ENCODE results near the gene BTF3.

Gene BTF3

DNA sequence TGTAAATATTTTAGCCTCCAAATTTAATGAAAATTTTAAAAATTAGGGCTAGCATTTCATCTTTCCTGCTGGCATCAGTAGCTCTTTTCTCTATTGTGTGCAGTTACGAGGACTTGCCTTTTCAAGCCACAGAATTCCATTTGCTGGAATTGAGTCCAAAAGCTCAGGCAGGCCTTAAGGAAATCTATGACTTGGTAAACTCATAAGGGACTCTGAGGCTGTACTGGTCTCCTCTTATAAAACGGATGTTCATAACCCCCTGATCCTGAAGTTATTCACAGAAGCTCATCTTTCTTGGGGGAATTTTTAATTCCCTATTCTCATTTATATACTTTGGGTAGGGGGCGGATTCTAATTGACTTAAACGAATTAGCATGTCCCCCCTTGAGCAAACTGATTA lies 43.8 kb downstream of the BTF3 start:
- no peak for ATAC-seq
- TF ChIP-seq BACH2 (CRISPR knock-in tag; IDR thresholded peaks at IDR 0.05; ENCODE audit: borderline replicate concordance) (no peak), RARB (CRISPR knock-in tag; IDR thresholded peaks at IDR 0.05) (no peak), TOX (CRISPR knock-in tag; IDR thresholded peaks at IDR 0.05; ENCODE audit: borderline replicate concordance) (no peak), PPARA (CRISPR knock-in tag; IDR thresholded peaks at IDR 0.05; ENCODE audit: borderline replicate concordance) (no peak), CSDC2 (CRISPR knock-in tag; IDR thresholded peaks at IDR 0.05) (no peak), ZFP3 (CRISPR knock-in tag; IDR thresholded peaks at IDR 0.05) (no peak), ZFP30 (CRISPR knock-in tag; IDR thresholded peaks at IDR 0.05) (no peak), SNAI2 (CRISPR knock-in tag; IDR thresholded peaks at IDR 0.05) (no peak), CSRNP3 (CRISPR knock-in tag; IDR thresholded peaks at IDR 0.05) (no peak), GLIS3 (CRISPR knock-in tag; IDR thresholded peaks at IDR 0.05) (no peak), OSR1 (CRISPR knock-in tag; IDR thresholded peaks at IDR 0.05) (no peak)
- TF ChIP-seq, protein P1, sequence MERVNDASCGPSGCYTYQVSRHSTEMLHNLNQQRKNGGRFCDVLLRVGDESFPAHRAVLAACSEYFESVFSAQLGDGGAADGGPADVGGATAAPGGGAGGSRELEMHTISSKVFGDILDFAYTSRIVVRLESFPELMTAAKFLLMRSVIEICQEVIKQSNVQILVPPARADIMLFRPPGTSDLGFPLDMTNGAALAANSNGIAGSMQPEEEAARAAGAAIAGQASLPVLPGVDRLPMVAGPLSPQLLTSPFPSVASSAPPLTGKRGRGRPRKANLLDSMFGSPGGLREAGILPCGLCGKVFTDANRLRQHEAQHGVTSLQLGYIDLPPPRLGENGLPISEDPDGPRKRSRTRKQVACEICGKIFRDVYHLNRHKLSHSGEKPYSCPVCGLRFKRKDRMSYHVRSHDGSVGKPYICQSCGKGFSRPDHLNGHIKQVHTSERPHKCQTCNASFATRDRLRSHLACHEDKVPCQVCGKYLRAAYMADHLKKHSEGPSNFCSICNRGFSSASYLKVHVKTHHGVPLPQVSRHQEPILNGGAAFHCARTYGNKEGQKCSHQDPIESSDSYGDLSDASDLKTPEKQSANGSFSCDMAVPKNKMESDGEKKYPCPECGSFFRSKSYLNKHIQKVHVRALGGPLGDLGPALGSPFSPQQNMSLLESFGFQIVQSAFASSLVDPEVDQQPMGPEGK (CRISPR knock-in tag; IDR thresholded peaks at IDR 0.05; ENCODE audit: borderline replicate concordance) = no peak

- no peak for ATAC-seq
- TF ChIP-seq GLIS3 (CRISPR knock-in tag; IDR thresholded peaks at IDR 0.05) (no peak), BACH2 (CRISPR knock-in tag; IDR thresholded peaks at IDR 0.05; ENCODE audit: borderline replicate concordance) (no peak), ZNF70 (CRISPR knock-in tag; IDR thresholded peaks at IDR 0.05) (no peak), ESRRG (CRISPR knock-in tag; IDR thresholded peaks at IDR 0.05) (no peak), ZFP3 (CRISPR knock-in tag; IDR thresholded peaks at IDR 0.05) (no peak), TOX (CRISPR knock-in tag; IDR thresholded peaks at IDR 0.05; ENCODE audit: borderline replicate concordance) (no peak), ISL1 (CRISPR knock-in tag; IDR thresholded peaks at IDR 0.05) (no peak), TSHZ2 (CRISPR knock-in tag; IDR thresholded peaks at IDR 0.05) (no peak), ZC3H10 (CRISPR knock-in tag; IDR thresholded peaks at IDR 0.05) (no peak), OSR1 (CRISPR knock-in tag; IDR thresholded peaks at IDR 0.05) (no peak), ZNF8 (CRISPR knock-in tag; IDR thresholded peaks at IDR 0.05) (no peak)
- TF ChIP-seq, protein P2, sequence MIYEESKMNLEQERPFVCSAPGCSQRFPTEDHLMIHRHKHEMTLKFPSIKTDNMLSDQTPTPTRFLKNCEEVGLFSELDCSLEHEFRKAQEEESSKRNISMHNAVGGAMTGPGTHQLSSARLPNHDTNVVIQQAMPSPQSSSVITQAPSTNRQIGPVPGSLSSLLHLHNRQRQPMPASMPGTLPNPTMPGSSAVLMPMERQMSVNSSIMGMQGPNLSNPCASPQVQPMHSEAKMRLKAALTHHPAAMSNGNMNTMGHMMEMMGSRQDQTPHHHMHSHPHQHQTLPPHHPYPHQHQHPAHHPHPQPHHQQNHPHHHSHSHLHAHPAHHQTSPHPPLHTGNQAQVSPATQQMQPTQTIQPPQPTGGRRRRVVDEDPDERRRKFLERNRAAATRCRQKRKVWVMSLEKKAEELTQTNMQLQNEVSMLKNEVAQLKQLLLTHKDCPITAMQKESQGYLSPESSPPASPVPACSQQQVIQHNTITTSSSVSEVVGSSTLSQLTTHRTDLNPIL (CRISPR knock-in tag; IDR thresholded peaks at IDR 0.05; ENCODE audit: low read depth) = no peak
- TF ChIP-seq, protein P1 (CRISPR knock-in tag; IDR thresholded peaks at IDR 0.05; ENCODE audit: borderline replicate concordance) = no peak
Measured at GRCh38 chr5:73544429-73545402, 46.5 kb downstream of the BTF3 start.

DNA sequence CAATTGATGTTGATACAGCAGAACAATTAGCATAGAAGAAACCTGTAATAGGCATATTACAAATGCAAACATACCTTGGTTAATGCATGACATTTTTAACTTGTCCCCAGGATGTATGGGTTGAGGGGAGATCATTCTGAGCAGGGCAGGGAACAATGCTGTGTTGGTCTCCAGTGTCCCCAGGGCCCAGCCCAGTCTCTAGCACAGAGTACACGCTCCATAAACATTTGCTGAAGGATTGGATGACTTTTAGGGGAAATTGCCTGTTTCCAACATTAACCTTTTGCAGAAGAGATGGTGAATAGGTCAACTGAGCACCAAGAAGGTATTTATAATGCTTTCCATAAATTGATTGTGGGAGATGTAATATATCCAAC lies 47.1 kb downstream of the BTF3 start:
- ATAC-seq = no peak
- TF ChIP-seq, protein P3, sequence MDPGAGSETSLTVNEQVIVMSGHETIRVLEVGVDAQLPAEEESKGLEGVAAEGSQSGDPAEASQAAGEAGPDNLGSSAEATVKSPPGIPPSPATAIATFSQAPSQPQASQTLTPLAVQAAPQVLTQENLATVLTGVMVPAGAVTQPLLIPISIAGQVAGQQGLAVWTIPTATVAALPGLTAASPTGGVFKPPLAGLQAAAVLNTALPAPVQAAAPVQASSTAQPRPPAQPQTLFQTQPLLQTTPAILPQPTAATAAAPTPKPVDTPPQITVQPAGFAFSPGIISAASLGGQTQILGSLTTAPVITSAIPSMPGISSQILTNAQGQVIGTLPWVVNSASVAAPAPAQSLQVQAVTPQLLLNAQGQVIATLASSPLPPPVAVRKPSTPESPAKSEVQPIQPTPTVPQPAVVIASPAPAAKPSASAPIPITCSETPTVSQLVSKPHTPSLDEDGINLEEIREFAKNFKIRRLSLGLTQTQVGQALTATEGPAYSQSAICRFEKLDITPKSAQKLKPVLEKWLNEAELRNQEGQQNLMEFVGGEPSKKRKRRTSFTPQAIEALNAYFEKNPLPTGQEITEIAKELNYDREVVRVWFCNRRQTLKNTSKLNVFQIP (CRISPR knock-in tag; IDR thresholded peaks at IDR 0.05; ENCODE audit: borderline replicate concordance, low read depth) = no peak
